H9 (cell line): ENCODE measurements around the gene ZNF672. TPM values are rescaled to one million over a fixed set of nuclear protein-coding genes. Genes with fewer than 3 reads are reported as not detected.

Experiments
- DNase-seq: peaks from one replicate; pipeline ENCODE4 v3.0.0-alpha.2; 2017
- H2AFZ ChIP-seq: one replicate; pipeline ENCODE4 v1.6.1; 2013; ENCODE audit warnings: mild to moderate bottlenecking, low read length, control low read depth, moderate library complexity
- H2AK5ac ChIP-seq: 2 replicates; pipeline ENCODE4 v1.6.1; 2013; ENCODE audit warnings: low read length, control low read depth, mixed read lengths; ENCODE audit not compliant: insufficient read length
- H2BK120ac ChIP-seq: one replicate; pipeline ENCODE4 v1.6.1; 2013; ENCODE audit warnings: low read depth, mild to moderate bottlenecking, low read length, control low read depth, inconsistent platforms; ENCODE audit not compliant: poor library complexity, severe bottlenecking
- H2BK12ac ChIP-seq: 2 replicates; pipeline ENCODE4 v1.6.1; 2013; ENCODE audit warnings: low read length, control low read depth, mixed read lengths, low read depth; ENCODE audit not compliant: insufficient read length
- H2BK15ac ChIP-seq: 2 replicates; pipeline ENCODE4 v1.6.1; 2013; ENCODE audit warnings: low read depth, low read length, control low read depth
- H2BK20ac ChIP-seq: one replicate; pipeline ENCODE4 v1.6.1; 2013; ENCODE audit warnings: low read depth, mild to moderate bottlenecking, low read length, control low read depth, inconsistent platforms; ENCODE audit not compliant: poor library complexity, severe bottlenecking
- H2BK5ac ChIP-seq: 2 replicates; pipeline ENCODE4 v1.6.1; 2013; ENCODE audit warnings: low read length, control low read depth, mixed read lengths; ENCODE audit not compliant: insufficient read length
- H3K14ac ChIP-seq: 2 replicates; pipeline ENCODE4 v1.6.1; 2013; ENCODE audit warnings: low read length, control low read depth; ENCODE audit not compliant: insufficient read depth
- H3K18ac ChIP-seq: 2 replicates; pipeline ENCODE4 v1.6.1; 2013; ENCODE audit warnings: low read depth, mild to moderate bottlenecking, mixed read lengths, low read length, control low read depth; ENCODE audit not compliant: insufficient read length
- H3K23ac ChIP-seq: 2 replicates; pipeline ENCODE4 v1.6.1; 2013; ENCODE audit warnings: low read length, control low read depth, mixed read lengths, low read depth; ENCODE audit not compliant: insufficient read length
- H3K23me2 ChIP-seq: 2 replicates; pipeline ENCODE4 v1.6.1; 2013; ENCODE audit warnings: low read depth, mild to moderate bottlenecking, mixed read lengths, low read length, control low read depth; ENCODE audit not compliant: insufficient read length, poor library complexity, severe bottlenecking
- H3K27ac ChIP-seq: 2 replicates; pipeline ENCODE4 v1.5.1; 2013; ENCODE audit warnings: low read length, control low read depth, mixed read lengths, low read depth; ENCODE audit not compliant: insufficient read length
- H3K27me3 ChIP-seq: 2 replicates; pipeline ENCODE4 v1.6.1; 2013; ENCODE audit warnings: low read length, control low read depth, inconsistent platforms; ENCODE audit not compliant: insufficient read depth
- H3K4ac ChIP-seq: 2 replicates; pipeline ENCODE4 v1.6.1; 2013; ENCODE audit warnings: low read depth, mild to moderate bottlenecking, control low read depth, inconsistent platforms, low read length, moderate library complexity
- H3K4me1 ChIP-seq: 2 replicates; pipeline ENCODE4 v1.6.1; 2013; ENCODE audit warnings: low read length, control low read depth, inconsistent platforms; ENCODE audit not compliant: insufficient read depth
- H3K4me2 ChIP-seq: 2 replicates; pipeline ENCODE4 v1.6.1; 2013; ENCODE audit warnings: low read length, control low read depth, mixed read lengths; ENCODE audit not compliant: insufficient read length, insufficient read depth
- H3K56ac ChIP-seq: 2 replicates; pipeline ENCODE4 v1.6.1; 2013; ENCODE audit warnings: low read depth, mild to moderate bottlenecking, mixed read lengths, low read length, control low read depth; ENCODE audit not compliant: insufficient read length
- H3K79me1 ChIP-seq: 2 replicates; pipeline ENCODE4 v1.6.1; 2013; ENCODE audit warnings: low read depth, mild to moderate bottlenecking, moderate library complexity, low read length, control low read depth, inconsistent platforms; ENCODE audit not compliant: insufficient read depth, poor library complexity, severe bottlenecking
- H3K79me2 ChIP-seq: 2 replicates; pipeline ENCODE4 v1.6.1; 2013; ENCODE audit warnings: low read length, control low read depth, inconsistent platforms; ENCODE audit not compliant: insufficient read depth
- H3K9ac ChIP-seq: 2 replicates; pipeline ENCODE4 v1.6.1; 2013; ENCODE audit warnings: low read length, control low read depth, mixed read lengths; ENCODE audit not compliant: insufficient read length; ENCODE audit errors: extremely low read depth
- H3K9me3 ChIP-seq: one replicate; pipeline ENCODE4 v1.6.1; 2013; ENCODE audit warnings: low read depth, low read length, inconsistent platforms; ENCODE audit not compliant: control insufficient read depth
- H3T11ph ChIP-seq: one replicate; pipeline ENCODE4 v1.6.1; 2013; ENCODE audit warnings: mild to moderate bottlenecking, low read length, control low read depth, inconsistent platforms
- H4K20me1 ChIP-seq: one replicate; pipeline ENCODE4 v1.6.1; 2013; ENCODE audit not compliant: control insufficient read depth, insufficient read length, insufficient read depth
- H4K5ac ChIP-seq: 2 replicates; pipeline ENCODE4 v1.6.1; 2013; ENCODE audit warnings: low read depth, mild to moderate bottlenecking, mixed read lengths, low read length, control low read depth; ENCODE audit not compliant: insufficient read length
- H4K8ac ChIP-seq: replicated peaks from 2 replicates; pipeline ENCODE4 v1.6.1; 2013; ENCODE audit warnings: low read length, control low read depth, mixed read lengths, low read depth; ENCODE audit not compliant: insufficient read length
- H4K91ac ChIP-seq: 2 replicates; pipeline ENCODE4 v1.6.1; 2013; ENCODE audit warnings: low read depth, mild to moderate bottlenecking, moderate library complexity, mixed read lengths, low read length, control low read depth; ENCODE audit not compliant: insufficient read length
- H3K27ac Mint-ChIP-seq, 3 experiments: 2 replicates in 2 of 3; 3 replicates in 1 of 3; pipeline ENCODE4 v1.8.0; 2020 to 2021; ENCODE audit warnings: mixed read lengths in 3 of 3, mild to moderate bottlenecking in 1 of 3, moderate library complexity in 1 of 3
- H3K27me3 Mint-ChIP-seq: 2 replicates; pipeline ENCODE4 v1.8.0; 2021; ENCODE audit warnings: low read depth, mild to moderate bottlenecking, moderate library complexity, mixed read lengths
- H3K36me3 Mint-ChIP-seq, 3 experiments: 2 replicates in 2 of 3; 3 replicates in 1 of 3; pipeline ENCODE4 v1.8.0; 2020 to 2021; ENCODE audit warnings: low read depth in 3 of 3, mixed read lengths in 3 of 3; ENCODE audit not compliant: insufficient read depth in 1 of 3
- H3K4me1 Mint-ChIP-seq, 2 experiments: 2 replicates each; pipeline ENCODE4 v1.8.0; 2020; ENCODE audit warnings: mixed read lengths in 2 of 2
- H3K4me3 Mint-ChIP-seq, 2 experiments: 2 replicates in 1 of 2; 3 replicates in 1 of 2; pipeline ENCODE4 v1.8.0; 2020 to 2021; ENCODE audit warnings: mild to moderate bottlenecking in 2 of 2, mixed read lengths in 2 of 2, moderate library complexity in 1 of 2
- H3K9me3 Mint-ChIP-seq, 2 experiments: 2 replicates in 1 of 2; 3 replicates in 1 of 2; pipeline ENCODE4 v1.8.0; 2020; ENCODE audit warnings: mild to moderate bottlenecking in 2 of 2, mixed read lengths in 2 of 2, moderate library complexity in 1 of 2
- CTCF ChIP-seq: fragments of 200-600 bp; sonication (generic); conservative IDR thresholded peaks from 3 replicates; pipeline ENCODE4 v1.8.0; 2021; ENCODE audit warnings: antibody characterized with exemption, mild to moderate bottlenecking
- WGBS: extraction: QIAGEN DNeasy Blood & Tissue Kit; methylation state at CpG from one replicate; pipeline ENCODE4 v1.1.7; 2013; ENCODE audit warnings: missing lambda C conversion rate, low lambda C conversion rate, mixed read lengths; ENCODE audit not compliant: insufficient read length; ENCODE audit errors: extremely low coverage; 5-methylcytosine and 5-hydroxymethylcytosine counted together
- total RNA-seq: library from RNA; stranded (reverse); gene quantifications from 2 replicates; pipeline ENCODE4 v1.2.1, GENCODE V29; 2021

The ZNF672 gene
- total RNA-seq, 1 experiment from 2014 or later: 29.4 TPM

- no peak overlapping the region for H3K4me2 ChIP-seq
- no CpG with 5 or more reads among the region's 9 CpGs for WGBS
- H2AFZ ChIP-seq: no peak overlapping the region
- H3K14ac ChIP-seq: no peak overlapping the region
- H2BK12ac ChIP-seq: no peak overlapping the region
- H3K4ac ChIP-seq: no peak overlapping the region
- no peak overlapping the region for H3K27ac Mint-ChIP-seq
- no peaks in the 10 kb centered on the region for H3K79me2 ChIP-seq
- no peak overlapping the region for H3K56ac ChIP-seq
- no peak overlapping the region for H2AK5ac ChIP-seq
- H3K79me1 ChIP-seq: no peaks in the 10 kb centered on the region
- peaks cover 16 to 30% (median 26%) of the 10 kb centered on the region in 3 experiments for H3K36me3 Mint-ChIP-seq
- H3K23ac ChIP-seq: no peak overlapping the region
- H3K27me3 Mint-ChIP-seq: peaks cover 2% of the 10 kb centered on the region; the same call in 1 of the 2 replicates
- H3K27ac ChIP-seq: no peak overlapping the region
- H3K4me3 Mint-ChIP-seq: no peak overlapping the region
- no peaks in the 10 kb centered on the region for H3K23me2 ChIP-seq
- H2BK5ac ChIP-seq: no peak overlapping the region
- no peaks in the 10 kb centered on the region for H3K27me3 ChIP-seq
- no peaks in the 10 kb centered on the region for H3K4me1 ChIP-seq
- DNase-seq: no peak
- no peak overlapping the region for H4K5ac ChIP-seq
- H3T11ph ChIP-seq: no peak overlapping the region
- no peak overlapping the region for H3K18ac ChIP-seq
- H2BK120ac ChIP-seq: no peak overlapping the region
- no peak overlapping the region for H3K9ac ChIP-seq
- H4K8ac ChIP-seq: no peak overlapping the region
- H4K91ac ChIP-seq: no peak overlapping the region
- peaks cover 16% of the 10 kb centered on the region for H3K9me3 ChIP-seq
- no peaks in the 10 kb centered on the region for H4K20me1 ChIP-seq
- H2BK20ac ChIP-seq: no peak overlapping the region
- 0 out of 4 replicates have a peak, but pooled peaks cover 0 to 4% of the 10 kb centered on the region in 2 experiments for H3K4me1 Mint-ChIP-seq
- TF ChIP-seq CTCF: no peak
- H2BK15ac ChIP-seq: no peak overlapping the region
- peaks cover 14 to 17% of the 10 kb centered on the region in 2 experiments for H3K9me3 Mint-ChIP-seq
Measured at GRCh38 chr1:248808876-248809275, 29.1 kb upstream of the ZNF672 start.
